ENCODE results near the gene TBX10.

TBX10 gene

DNA sequence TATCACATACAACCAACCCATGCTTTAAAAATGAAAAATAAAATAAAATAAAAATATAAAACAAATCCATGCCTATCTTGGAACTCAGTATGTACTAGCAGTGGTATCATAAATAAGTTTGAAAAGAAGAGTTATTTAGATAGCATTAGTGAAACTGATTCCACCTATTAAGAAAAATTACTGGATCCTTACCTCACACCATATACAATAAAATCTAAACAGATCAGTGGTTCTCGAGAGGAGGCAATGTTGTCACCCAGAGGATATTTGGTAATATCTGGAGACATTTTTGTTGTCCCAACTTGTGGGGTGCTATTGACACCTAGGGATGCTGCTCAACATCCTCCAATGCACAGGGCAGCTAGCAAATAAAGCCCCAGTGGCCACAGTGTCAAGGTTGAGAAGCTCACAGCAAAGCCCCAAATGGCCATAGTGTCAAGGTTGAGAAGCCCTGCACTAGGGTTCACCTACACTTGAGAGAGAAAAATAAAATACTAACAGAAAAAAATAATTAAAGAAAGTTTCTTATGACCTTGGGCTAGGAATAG, 42.7 kb downstream of the TBX10 start:
- no peaks in the 10 kb centered on the region for H3K9me2 ChIP-seq (replicated peaks; ENCODE audit: insufficient read depth, low read length)
- H3K27ac ChIP-seq (ENCODE audit: low read length): no peak overlapping the region
- H4K20me1 ChIP-seq (ENCODE audit: insufficient read depth, low read length): no peaks in the 10 kb centered on the region
- H3K4me3 ChIP-seq (ENCODE audit: low read length): no peak overlapping the region
- H3K9ac ChIP-seq (ENCODE audit: low read length): no peak overlapping the region
- H3K79me2 ChIP-seq (ENCODE audit: low read length): no peaks in the 10 kb centered on the region
- H3K4me1 ChIP-seq (ENCODE audit: low read length): peaks cover 21% of the 10 kb centered on the region
- no peaks in the 10 kb centered on the region for H3K9me3 ChIP-seq (replicated peaks; ENCODE audit: insufficient read depth, low read length)
- TF ChIP-seq EZH2 (optimal IDR thresholded peaks at IDR 0.05; ENCODE audit: low read depth, low read length) (no peak), EZH2phosphoT487 (IDR thresholded peaks at IDR 0.05; ENCODE audit: low read length) (no peak)
- TF ChIP-seq, protein P1, sequence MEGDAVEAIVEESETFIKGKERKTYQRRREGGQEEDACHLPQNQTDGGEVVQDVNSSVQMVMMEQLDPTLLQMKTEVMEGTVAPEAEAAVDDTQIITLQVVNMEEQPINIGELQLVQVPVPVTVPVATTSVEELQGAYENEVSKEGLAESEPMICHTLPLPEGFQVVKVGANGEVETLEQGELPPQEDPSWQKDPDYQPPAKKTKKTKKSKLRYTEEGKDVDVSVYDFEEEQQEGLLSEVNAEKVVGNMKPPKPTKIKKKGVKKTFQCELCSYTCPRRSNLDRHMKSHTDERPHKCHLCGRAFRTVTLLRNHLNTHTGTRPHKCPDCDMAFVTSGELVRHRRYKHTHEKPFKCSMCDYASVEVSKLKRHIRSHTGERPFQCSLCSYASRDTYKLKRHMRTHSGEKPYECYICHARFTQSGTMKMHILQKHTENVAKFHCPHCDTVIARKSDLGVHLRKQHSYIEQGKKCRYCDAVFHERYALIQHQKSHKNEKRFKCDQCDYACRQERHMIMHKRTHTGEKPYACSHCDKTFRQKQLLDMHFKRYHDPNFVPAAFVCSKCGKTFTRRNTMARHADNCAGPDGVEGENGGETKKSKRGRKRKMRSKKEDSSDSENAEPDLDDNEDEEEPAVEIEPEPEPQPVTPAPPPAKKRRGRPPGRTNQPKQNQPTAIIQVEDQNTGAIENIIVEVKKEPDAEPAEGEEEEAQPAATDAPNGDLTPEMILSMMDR (IDR thresholded peaks at IDR 0.05; ENCODE audit: low read length): no peak
- H3K36me3 ChIP-seq (replicated peaks; ENCODE audit: insufficient read depth, low read length): no peaks in the 10 kb centered on the region
- DNase-seq: no peak
- peaks cover 4% of the 10 kb centered on the region; the same call in 1 of the 2 replicates for H3F3A ChIP-seq (ENCODE audit: insufficient read depth, low read length)
- H3K4me2 ChIP-seq (ENCODE audit: low read depth, low read length): no peak overlapping the region
- no peaks in the 10 kb centered on the region for H3K27me3 ChIP-seq (replicated peaks; ENCODE audit: insufficient read depth, low read length)
- no peak overlapping the region for H2AFZ ChIP-seq (ENCODE audit: low read length)

DNA sequence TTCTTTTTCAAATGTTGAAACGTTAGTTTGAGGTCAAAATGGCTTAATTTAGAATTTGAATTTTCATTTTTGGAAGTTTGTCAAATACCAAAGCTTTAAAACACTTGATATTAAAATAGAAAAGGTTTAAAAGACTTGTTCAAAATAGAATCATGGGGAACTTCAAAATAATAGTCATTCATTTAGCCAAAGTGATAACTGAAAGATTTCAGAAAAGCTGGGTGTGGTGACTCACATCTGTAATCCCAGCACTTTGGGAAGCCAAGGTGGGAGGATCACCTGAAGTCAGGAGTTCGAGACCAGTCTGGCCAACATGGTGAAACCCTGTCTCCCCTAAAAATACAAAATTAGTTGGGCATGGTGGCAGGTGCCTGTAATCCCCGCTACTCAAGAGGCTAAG, 45.1 kb downstream of the TBX10 start:
- Histone ChIP-seq H3K4me2 (ENCODE audit: low read depth, low read length) (no peak overlapping the region), H3K27ac (ENCODE audit: low read length) (no peak overlapping the region), H3K79me2 (ENCODE audit: low read length) (no peaks in the 10 kb centered on the region), H4K20me1 (ENCODE audit: insufficient read depth, low read length) (no peaks in the 10 kb centered on the region), H3K9me2 (replicated peaks; ENCODE audit: insufficient read depth, low read length) (no peaks in the 10 kb centered on the region), H3F3A (ENCODE audit: insufficient read depth, low read length) (no peaks in the 10 kb centered on the region; the same call in 1 of the 2 replicates), H3K36me3 (replicated peaks; ENCODE audit: insufficient read depth, low read length) (no peaks in the 10 kb centered on the region), H3K9me3 (replicated peaks; ENCODE audit: insufficient read depth, low read length) (no peaks in the 10 kb centered on the region), H2AFZ (ENCODE audit: low read length) (no peak overlapping the region), H3K9ac (ENCODE audit: low read length) (no peak overlapping the region), H3K4me3 (ENCODE audit: low read length) (no peak overlapping the region), H3K27me3 (replicated peaks; ENCODE audit: insufficient read depth, low read length) (no peaks in the 10 kb centered on the region), H3K4me1 (ENCODE audit: low read length) (peaks cover under 1% of the 10 kb centered on the region; the same call in 1 of the 2 replicates)
- TF ChIP-seq, protein P1 (IDR thresholded peaks at IDR 0.05; ENCODE audit: low read length): no peak
- TF ChIP-seq EZH2 (optimal IDR thresholded peaks at IDR 0.05; ENCODE audit: low read depth, low read length) (no peak), EZH2phosphoT487 (IDR thresholded peaks at IDR 0.05; ENCODE audit: low read length) (no peak)
- DNase-seq: no peak

DNA sequence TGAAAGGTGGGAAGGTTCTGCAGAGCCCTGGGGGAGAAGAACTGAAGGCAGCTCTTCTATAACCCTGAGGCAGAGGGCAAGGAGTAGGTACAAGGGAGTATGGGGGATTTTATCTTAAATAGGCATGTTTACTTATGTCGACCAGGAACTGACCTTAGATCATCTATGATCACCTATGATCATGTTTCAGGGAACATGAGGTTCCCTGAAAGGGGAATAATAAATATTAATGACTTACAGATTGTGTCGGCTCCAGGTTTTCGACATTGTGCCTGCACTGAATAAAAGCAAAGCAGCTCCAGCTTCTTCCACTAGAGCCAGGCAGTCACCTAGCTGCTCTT, 46.0 kb downstream of the TBX10 start:
- Histone ChIP-seq H3K4me3 (ENCODE audit: low read length) (no peak overlapping the region), H3K4me2 (ENCODE audit: low read depth, low read length) (no peak overlapping the region), H3K9me2 (replicated peaks; ENCODE audit: insufficient read depth, low read length) (no peaks in the 10 kb centered on the region), H3K27ac (ENCODE audit: low read length) (no peak overlapping the region), H3F3A (ENCODE audit: insufficient read depth, low read length) (no peaks in the 10 kb centered on the region; the same call in 1 of the 2 replicates), H2AFZ (ENCODE audit: low read length) (no peak overlapping the region), H3K27me3 (replicated peaks; ENCODE audit: insufficient read depth, low read length) (no peaks in the 10 kb centered on the region), H3K79me2 (ENCODE audit: low read length) (no peaks in the 10 kb centered on the region), H3K36me3 (replicated peaks; ENCODE audit: insufficient read depth, low read length) (no peaks in the 10 kb centered on the region), H4K20me1 (ENCODE audit: insufficient read depth, low read length) (no peaks in the 10 kb centered on the region), H3K4me1 (ENCODE audit: low read length) (no peaks in the 10 kb centered on the region), H3K9ac (ENCODE audit: low read length) (no peak overlapping the region), H3K9me3 (replicated peaks; ENCODE audit: insufficient read depth, low read length) (no peaks in the 10 kb centered on the region)
- TF ChIP-seq, protein P1 (IDR thresholded peaks at IDR 0.05; ENCODE audit: low read length): no peak
- TF ChIP-seq EZH2phosphoT487 (IDR thresholded peaks at IDR 0.05; ENCODE audit: low read length): no peak
- TF ChIP-seq EZH2 (optimal IDR thresholded peaks at IDR 0.05; ENCODE audit: low read depth, low read length): no peak
- DNase-seq: no peak
